NOMO-1 treated with dmso at 0.1 percent for 144 hours (cell line): Measurements from ENCODE around the gene HASPIN.
"Not testable (repeated sequence)": the region's sequence is repeated elsewhere in the genome, so short reads cannot be mapped to it uniquely, and the experiment has no call there.

Source experiments
- DNase-seq: peaks from one replicate; lab custom pipeline; 2025; ENCODE audit not compliant: unreplicated experiment; lab: John Stamatoyannopoulos, UW

The HASPIN gene

DNA sequence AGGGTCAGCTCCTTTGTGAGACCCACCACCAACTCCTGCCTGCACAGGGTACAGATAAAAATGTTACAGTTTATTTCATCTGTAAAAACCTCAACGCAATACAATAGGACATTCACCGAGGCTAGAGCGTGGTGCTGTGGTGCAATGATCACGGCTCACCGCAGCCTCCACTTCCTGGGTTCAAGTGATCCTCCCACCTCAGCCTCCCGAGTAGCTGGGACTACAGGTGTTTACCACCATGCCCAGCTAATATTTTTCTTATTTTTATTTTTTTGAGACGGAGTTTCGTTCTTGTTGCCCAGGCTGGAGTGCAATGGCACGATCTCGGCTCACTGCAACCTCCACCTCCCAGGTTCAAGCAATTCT is 11.2 kb downstream of the HASPIN start:
- DNase-seq = not testable (repeated sequence)

DNA sequence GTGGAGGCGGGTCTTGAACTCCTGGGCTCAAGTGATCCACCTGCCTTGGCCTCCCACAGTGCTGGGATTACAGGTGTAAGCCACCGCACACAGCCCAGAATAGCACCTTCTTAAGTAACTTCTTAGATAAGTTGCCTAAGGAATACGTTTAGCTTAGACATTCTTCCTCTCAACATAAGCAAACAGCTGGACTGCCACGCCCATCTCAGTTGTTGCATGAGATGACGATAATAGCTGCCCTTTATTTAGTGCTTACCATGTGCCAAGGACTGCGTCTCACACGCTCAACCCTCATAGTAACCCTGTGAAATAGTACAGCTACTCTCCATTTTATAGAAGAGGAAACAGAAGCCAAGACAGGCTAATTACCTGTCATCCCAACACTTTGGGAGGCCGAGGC is 11.8 kb downstream of the HASPIN start:
- peak; percentile 20 for DNase-seq

DNA sequence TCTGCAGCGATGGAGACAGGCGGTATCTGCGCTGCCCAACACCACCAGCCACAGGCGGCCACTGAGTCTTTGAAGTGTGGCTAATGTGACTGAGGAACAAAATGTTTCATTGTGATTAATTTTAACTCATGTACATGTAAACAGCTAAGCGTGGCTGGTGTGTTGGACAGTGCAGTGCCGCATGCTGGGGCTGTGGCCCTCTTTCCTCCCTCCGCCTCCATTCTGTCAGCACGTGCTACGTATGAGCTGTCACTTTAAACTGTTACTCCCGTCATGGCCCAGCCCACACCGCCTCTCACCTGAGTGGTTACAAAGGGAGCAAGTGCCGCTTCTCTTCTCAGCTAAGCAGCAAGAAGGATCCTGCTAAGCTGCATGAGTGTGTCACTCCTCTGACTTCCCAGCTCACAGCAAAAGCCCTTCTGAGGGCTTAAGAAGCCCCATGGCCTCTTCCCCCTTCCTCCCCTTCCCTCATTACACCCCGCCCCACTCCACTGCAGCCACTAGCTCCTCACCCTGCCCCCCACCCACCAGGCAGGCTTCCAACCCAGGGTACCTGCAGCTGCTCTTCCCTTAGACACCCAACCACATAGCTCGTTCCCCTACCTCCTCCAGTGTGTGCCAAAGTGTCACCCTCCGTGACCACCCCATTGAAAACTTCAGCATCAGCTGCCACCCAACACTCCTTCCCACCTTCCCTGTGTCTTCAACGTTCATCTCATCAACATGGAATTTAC is 15.0 kb downstream of the HASPIN start:
- no peak for DNase-seq

DNA sequence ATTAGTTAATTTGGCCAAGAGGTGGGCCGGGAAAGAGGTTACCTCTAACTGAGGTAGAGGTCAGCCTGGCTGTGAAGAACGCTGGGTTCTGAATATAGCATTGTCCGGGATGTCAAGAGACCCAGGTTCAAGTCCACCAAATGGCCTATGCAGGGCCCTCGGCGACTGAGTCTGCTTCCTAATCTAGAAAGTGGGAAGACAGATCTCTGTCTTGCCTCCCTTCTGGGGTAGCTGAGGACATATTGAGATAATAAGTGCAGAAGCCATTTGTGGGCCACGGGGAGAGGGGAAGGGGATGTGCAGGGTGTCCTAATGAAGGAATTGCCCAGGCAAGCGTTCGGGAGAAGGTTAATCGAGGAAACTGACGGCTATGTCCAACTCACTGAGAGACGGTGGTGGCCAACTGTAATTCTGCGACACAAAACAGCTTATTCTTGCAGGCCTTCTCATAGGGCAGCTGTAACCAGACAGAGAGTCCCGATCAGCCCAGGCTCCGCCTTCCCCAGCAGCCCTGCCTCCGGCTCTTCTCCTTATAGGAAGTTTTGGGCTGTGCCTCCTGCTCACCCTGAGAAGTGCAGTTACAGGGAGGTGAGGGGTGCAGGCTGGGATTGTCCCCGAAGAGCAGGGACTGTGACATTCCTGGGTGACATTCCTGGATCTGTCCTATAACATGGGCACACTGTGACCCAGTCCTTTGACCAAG is 15.9 kb downstream of the HASPIN start:
- no peak for DNase-seq

- DNase-seq = peak; percentile 75
Measured at GRCh38 chr17:3740611-3741073, 16.9 kb downstream of the HASPIN start.

GRCh38 chr17:3744014-3744413 is 20.3 kb downstream of the HASPIN start:
- DNase-seq = no peak

DNA sequence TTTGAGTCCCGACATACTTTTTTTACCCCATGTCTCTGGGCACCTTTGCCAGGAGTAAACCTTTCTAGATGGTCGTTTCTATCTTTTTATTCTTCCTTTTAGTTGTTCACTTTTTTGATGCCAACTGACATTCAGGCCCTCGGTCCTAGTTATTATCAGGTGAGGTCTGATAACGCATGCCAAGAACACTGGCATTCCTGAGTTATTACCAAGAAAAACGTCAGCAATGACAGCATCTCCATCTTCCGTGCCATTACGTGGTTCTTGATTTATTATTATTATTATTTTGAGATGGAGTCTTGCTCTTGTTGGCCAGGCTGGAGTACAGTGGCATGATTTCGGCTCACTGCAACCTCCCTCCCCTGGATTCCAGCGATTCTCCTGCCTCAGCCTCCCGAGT is 21.4 kb downstream of the HASPIN start:
- no peak for DNase-seq

DNA sequence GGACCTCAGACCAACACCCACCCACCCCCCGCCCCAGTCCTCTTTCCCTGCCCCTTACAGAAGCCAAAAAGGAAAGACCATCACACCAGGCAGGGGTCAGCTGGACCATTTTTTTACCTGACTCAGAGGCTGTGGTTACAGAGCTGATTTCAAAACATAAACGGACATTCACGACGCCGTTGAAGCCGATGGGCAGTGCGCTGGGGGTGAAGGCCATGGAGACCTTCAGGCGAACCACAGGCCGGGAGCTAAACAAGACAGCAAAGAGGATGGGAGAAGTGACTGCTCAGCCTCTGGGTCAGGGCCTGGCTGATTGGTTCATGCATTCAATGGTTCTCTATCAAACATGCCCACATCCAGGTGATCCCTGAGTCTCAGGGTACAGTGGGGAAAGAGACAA is 24.1 kb downstream of the HASPIN start:
- no peak for DNase-seq

DNA sequence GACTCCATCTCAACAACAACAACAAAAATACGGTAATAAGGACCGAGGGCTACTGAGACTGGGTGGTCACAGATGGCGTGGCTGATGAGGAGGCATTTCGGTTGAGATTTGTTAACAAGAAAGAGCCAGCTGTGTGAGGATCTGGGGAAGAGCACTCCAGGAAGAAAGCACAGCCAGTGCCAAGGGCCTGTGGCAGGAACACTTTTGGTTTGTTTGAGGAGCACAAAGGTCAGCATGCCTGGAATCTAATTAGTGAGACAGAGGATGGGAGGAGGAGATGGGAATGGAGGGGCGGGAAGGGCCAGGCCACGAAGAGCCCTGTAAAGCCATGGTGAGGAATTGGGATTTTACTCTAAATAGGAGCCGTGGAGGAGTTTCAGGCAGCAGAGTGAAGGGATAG is 24.9 kb downstream of the HASPIN start:
- DNase-seq = no peak

DNA sequence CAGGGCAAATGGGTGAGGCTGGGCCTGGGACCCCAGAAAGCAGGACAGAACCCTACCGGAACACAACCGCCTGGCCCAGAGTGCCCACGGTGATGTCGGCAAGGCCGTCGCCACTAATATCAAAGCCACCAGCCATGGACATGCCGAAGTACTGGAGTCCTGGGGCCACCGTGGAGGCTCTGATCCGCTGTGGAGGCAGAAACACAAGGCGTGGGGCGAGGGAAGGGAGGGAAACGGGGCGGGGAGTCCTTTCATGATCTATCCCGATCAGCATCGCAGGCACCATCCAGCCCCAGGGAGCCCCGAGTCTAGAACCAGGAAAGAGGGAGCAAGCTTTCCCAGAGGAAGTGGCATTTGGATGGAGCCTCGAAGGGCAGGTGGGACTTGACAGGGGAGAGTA is 26.6 kb downstream of the HASPIN start:
- no peak for DNase-seq

DNA sequence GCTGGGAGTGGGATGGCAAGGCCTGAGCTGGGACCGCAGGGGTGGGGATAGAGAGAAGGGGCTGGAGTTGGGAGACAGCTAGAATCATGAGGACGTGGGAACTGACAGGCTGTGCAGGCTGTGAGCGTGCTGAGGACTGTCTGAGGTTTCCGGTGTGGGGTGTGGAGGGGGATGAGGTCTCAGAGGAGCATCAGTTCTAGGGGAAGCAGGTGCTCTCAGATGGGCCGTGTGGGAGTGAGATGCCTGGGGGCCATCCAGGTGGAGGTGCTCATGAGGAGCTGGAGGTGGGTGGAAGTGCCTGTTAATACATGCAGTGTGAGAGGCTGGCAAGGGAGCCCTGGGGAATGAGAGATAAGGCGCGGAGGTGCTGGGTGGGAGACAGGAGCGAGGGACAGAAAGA is 27.2 kb downstream of the HASPIN start:
- DNase-seq = no peak

DNA sequence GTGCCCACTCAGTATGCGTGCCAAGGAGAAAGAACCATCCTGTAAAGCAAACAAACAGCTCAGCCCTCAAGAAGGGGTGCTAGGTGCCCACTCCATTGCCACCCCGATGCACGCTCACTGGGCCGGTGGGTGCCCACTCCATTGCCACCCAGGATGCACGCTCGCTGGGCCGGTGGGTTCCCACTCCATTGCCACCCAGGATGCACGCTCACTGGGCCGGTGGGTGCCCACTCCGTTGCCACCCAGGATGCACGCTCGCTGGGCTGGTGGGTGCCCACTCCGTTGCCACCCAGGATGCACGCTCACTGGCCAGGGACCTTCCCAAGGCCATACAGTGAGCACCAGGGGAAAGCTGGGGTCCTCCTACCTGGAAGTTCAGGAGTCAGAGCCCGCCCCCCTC is 28.1 kb downstream of the HASPIN start:
- DNase-seq = no peak

- no peak for DNase-seq
Measured at GRCh38 chr17:3753624-3754023, 29.9 kb downstream of the HASPIN start.

GRCh38 chr17:3754066-3754457 is 30.4 kb downstream of the HASPIN start:
- DNase-seq = no peak

DNA sequence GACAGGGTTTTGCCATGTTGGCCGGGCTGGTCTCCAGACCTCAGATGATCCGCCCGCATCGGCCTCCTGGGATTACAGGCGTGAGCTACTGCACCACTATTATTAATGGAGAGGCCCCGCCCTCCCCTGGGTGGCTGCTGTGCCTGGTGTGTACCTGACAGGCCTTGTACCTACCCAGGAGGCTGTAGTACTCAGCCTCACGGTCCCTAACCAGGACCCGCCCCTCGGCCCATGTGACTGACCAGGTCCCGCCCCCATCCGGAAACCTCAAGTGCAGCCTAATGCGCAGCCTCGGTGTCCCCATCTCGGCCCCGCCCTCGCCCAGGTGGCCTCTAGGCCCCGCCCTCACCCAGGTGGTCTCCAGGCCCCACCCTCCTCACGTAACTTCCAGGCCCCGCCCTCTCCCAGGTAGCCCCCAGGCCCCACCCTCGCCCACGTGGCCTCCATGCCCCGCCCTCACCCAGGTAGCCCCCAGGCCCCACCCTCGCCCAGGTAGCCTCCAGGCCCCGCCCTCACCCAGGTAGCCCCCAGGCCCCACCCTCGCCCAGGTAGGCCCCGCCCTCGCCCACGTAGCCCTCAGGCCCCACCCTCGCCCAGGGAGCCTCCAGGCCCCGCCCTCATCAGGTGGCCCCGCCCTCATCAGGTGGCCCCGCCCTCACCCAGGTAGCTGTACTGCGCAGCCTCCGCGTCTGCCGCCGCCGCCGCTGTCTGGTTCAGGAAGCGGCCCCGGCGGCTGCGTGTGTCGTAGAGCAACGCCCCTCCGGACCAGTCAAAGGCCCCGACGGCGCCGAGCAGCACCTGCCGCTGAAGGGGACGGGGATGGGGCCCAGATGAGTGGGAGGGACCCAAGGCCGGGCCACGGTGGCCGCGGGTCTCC is 31.0 kb downstream of the HASPIN start:
- DNase-seq = no peak

DNA sequence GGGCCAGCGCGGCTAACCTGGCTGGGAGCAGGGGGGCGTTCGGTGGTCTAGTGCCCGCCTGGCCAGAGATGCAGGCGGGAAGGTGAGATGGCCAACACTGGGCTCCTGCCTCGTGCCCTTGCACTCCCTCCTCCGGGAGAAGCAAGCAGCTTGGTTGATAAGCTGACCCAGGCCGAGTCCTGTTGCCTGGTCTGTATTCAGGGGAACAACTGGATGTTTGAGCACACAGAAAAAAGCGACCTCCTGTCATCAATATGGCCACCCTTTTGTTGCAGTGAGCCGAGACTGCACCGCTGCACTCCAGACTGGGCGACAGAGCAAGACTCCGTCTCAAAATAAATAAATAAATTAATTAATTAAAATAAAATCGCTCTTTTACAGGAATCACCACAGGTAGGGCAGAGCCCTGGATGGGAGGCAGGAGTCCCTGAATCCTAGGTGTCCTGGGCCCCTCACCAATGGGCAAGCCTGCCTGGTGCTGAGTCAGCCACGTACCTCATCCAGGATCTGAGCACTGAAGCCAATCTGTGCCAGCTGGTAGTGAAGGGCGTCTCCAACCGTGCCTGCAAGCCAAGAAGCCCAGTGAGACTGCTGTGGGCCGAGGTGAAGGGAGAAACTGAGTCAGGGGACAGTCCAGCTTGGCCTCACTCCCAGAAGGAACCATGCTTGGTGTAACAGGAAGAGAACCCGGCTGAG is 31.8 kb downstream of the HASPIN start:
- DNase-seq = no peak

- no peak for DNase-seq
Measured at GRCh38 chr17:3759597-3760216, 36.0 kb downstream of the HASPIN start.

GRCh38 chr17:3761036-3761917 is 37.6 kb downstream of the HASPIN start:
- no peak for DNase-seq

- no peak for DNase-seq
Measured at GRCh38 chr17:3761918-3762380, 38.2 kb downstream of the HASPIN start.
